CD14-positive monocyte (primary cell): ENCODE measurements around the gene CFHR4. TPM values are rescaled to one million over a fixed set of nuclear protein-coding genes. Genes with fewer than 3 reads are reported as not detected.
"Not testable (repeated sequence)": the region's sequence is repeated elsewhere in the genome, so short reads cannot be mapped to it uniquely, and the experiment has no call there.

Experiments
- DNase-seq, 3 donors: peaks; one replicate each; pipeline ENCODE4 v3.0.0-alpha.2; 2011 to 2022
- H2AFZ ChIP-seq: 2 replicates; pipeline ENCODE4 v1.6.0; 2012; ENCODE audit warnings: mild to moderate bottlenecking, low read depth, low read length, inconsistent platforms; ENCODE audit not compliant: insufficient read depth, poor library complexity, severe bottlenecking
- H3K27ac ChIP-seq, 2 donors: 1 replicate in 1 of 2; 2 replicates in 1 of 2; pipeline ENCODE4 v1.5.1; 2012 to 2013; ENCODE audit warnings: low read length in 2 of 2, control low read depth in 1 of 2, inconsistent platforms in 1 of 2, low read depth in 1 of 2, mild to moderate bottlenecking in 1 of 2
- H3K27me3 ChIP-seq, 2 donors: one replicate each; pipeline versions ENCODE4 v1.6.0 to v1.6.1; 2011 to 2013; ENCODE audit warnings: low read length in 2 of 2; ENCODE audit not compliant: control insufficient read depth in 2 of 2, insufficient read depth in 2 of 2
- H3K36me3 ChIP-seq, 2 donors: replicated peaks in 1 of 2; 1 replicate in 1 of 2; 2 replicates in 1 of 2; pipeline versions ENCODE4 v1.5.1 to v1.6.1; 2012 to 2013; ENCODE audit warnings: low read length in 2 of 2, control low read depth in 1 of 2, inconsistent platforms in 1 of 2, mild to moderate bottlenecking in 1 of 2; ENCODE audit not compliant: insufficient read depth in 2 of 2, control insufficient read depth in 1 of 2
- H3K4me1 ChIP-seq, 2 donors: 1 replicate in 1 of 2; 2 replicates in 1 of 2; pipeline versions ENCODE4 v1.5.1 to v1.6.1; 2012 to 2013; ENCODE audit warnings: low read length in 2 of 2, control low read depth in 1 of 2, inconsistent platforms in 1 of 2, mild to moderate bottlenecking in 1 of 2, moderate library complexity in 1 of 2; ENCODE audit not compliant: insufficient read depth in 2 of 2, control insufficient read depth in 1 of 2
- H3K4me2 ChIP-seq: replicated peaks from 2 replicates; pipeline ENCODE3; 2012; ENCODE audit warnings: low read length, moderate library complexity, mild to moderate bottlenecking; ENCODE audit not compliant: poor library complexity, severe bottlenecking; ENCODE audit errors: extremely low read depth
- H3K4me3 ChIP-seq, 3 experiments: fragments of 200-600 bp in 1 of 3; sonication (generic) in 1 of 3; replicated peaks in 1 of 3; 1 replicate in 2 of 3; 2 replicates in 1 of 3; pipeline ENCODE4 v1.5.1; 2011 to 2013; ENCODE audit warnings: low read length in 3 of 3, mild to moderate bottlenecking in 3 of 3, control low read depth in 2 of 3, low read depth in 2 of 3, inconsistent platforms in 1 of 3, moderate library complexity in 1 of 3
- H3K79me2 ChIP-seq: 2 replicates; pipeline ENCODE4 v1.6.0; 2012; ENCODE audit warnings: mild to moderate bottlenecking, control low read depth, inconsistent platforms, low read length, moderate library complexity; ENCODE audit not compliant: insufficient read depth
- H3K9ac ChIP-seq: 2 replicates; pipeline ENCODE4 v1.6.0; 2017; ENCODE audit warnings: low read length, mild to moderate bottlenecking; ENCODE audit not compliant: insufficient read depth, poor library complexity, severe bottlenecking
- H3K9me3 ChIP-seq, 2 donors: replicated peaks in 1 of 2; 1 replicate in 1 of 2; 2 replicates in 1 of 2; pipeline versions ENCODE4 v1.5.1 to v1.6.1; 2012 to 2013; ENCODE audit warnings: low read length in 2 of 2, control low read depth in 1 of 2; ENCODE audit not compliant: control insufficient read depth in 1 of 2, insufficient read depth in 1 of 2
- H4K20me1 ChIP-seq: 2 replicates; pipeline ENCODE4 v1.6.0; 2012; ENCODE audit warnings: mild to moderate bottlenecking, low read length, control low read depth, moderate library complexity; ENCODE audit not compliant: insufficient read depth
- H3K27ac Mint-ChIP-seq, 7 donors: one replicate each; pipeline ENCODE4 v1.8.0; 2020; ENCODE audit warnings: mild to moderate bottlenecking in 7 of 7, mixed read lengths in 7 of 7, moderate library complexity in 6 of 7, inconsistent platforms in 2 of 7
- H3K27me3 Mint-ChIP-seq, 3 donors: one replicate each; pipeline ENCODE4 v1.8.0; 2021 to 2022; ENCODE audit warnings: low read depth in 3 of 3, mild to moderate bottlenecking in 3 of 3, mixed read lengths in 3 of 3, moderate library complexity in 3 of 3, inconsistent platforms in 1 of 3
- H3K36me3 Mint-ChIP-seq, 2 donors: one replicate each; pipeline ENCODE4 v1.8.0; 2020; ENCODE audit warnings: mixed read lengths in 2 of 2, inconsistent platforms in 1 of 2, mild to moderate bottlenecking in 1 of 2
- H3K4me1 Mint-ChIP-seq: one replicate; pipeline ENCODE4 v1.8.0; 2020; ENCODE audit warnings: mild to moderate bottlenecking, mixed read lengths
- H3K4me3 Mint-ChIP-seq, 2 donors: one replicate each; pipeline ENCODE4 v1.8.0; 2020; ENCODE audit warnings: mild to moderate bottlenecking in 2 of 2, mixed read lengths in 2 of 2, moderate library complexity in 1 of 2
- H3K9me3 Mint-ChIP-seq, 7 donors: one replicate each; pipeline ENCODE4 v1.8.0; 2020 to 2022; ENCODE audit warnings: mixed read lengths in 7 of 7, mild to moderate bottlenecking in 6 of 7, moderate library complexity in 6 of 7, inconsistent platforms in 2 of 7
- WGBS: methylation state at CpG from one replicate; pipeline ENCODE4 v1.1.5; 2013; ENCODE audit warnings: missing lambda C conversion rate; ENCODE audit not compliant: insufficient coverage; 5-methylcytosine and 5-hydroxymethylcytosine counted together
- intact Hi-C, 2 donors: fragments of 100-400 bp; cut with micrococcal nuclease; formaldehyde crosslinking; loops; one replicate each; pipeline versions ENCODE4 v1.15.0 to v1.15.1; 2023
- polyA plus RNA-seq, 3 donors: library from polyadenylated mRNA; depleted of rRNA in 1 of 3; unstranded in 2 of 3; stranded (reverse) in 1 of 3; fragments of 300-500 nt in 2 of 3; fragments of >200 nt in 1 of 3; fragmentation: Illumina TruSeq in 2 of 3; gene quantifications; 1 replicate in 2 of 3; 2 replicates in 1 of 3; pipeline ENCODE4 v1.2.3, GENCODE V29; 2012 to 2021
- TF ChIP-seq, protein P1 (sequence below): fragments of 200-600 bp; IDR thresholded peaks from one replicate; pipeline ENCODE4 v1.8.0; 2022; ENCODE audit warnings: antibody characterized with exemption, mild to moderate bottlenecking

The CFHR4 gene
- polyA plus RNA-seq, 3 donors: not detected

DNA sequence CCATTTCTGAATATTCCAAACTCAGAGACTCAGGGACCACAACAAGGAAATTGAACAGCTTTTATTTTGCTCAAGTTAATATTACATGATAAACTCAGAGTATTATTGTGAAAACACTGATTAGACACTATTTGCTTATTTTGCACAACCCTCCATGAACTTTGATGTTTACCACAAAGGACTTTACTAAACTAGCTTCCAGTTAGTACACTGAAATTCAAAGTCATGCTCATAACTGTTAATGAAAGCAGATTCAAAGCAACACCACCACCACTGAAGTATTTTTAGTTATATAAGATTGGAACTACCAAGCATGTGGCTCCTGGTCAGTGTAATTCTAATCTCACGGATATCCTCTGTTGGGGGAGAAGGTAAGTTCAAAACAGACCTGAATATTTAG lies 55.7 kb downstream of the CFHR4 start, which contains the start of gene CFHR2:
Gene CFHR2 (plus strand): TSS at position 171 of the 400 bp plus-strand sequence. CDS start 143 bp downstream, at position 314.
- DNase-seq, H3K27me3 Mint-ChIP-seq, H3K4me1 ChIP-seq, H3K4me1 Mint-ChIP-seq, H3K4me2 ChIP-seq, H3K36me3 ChIP-seq, H3K27ac Mint-ChIP-seq, H2AFZ ChIP-seq, H3K4me3 ChIP-seq, H3K36me3 Mint-ChIP-seq, H3K9ac ChIP-seq, H3K27me3 ChIP-seq, H3K4me3 Mint-ChIP-seq, intact Hi-C loops, H4K20me1 ChIP-seq, H3K79me2 ChIP-seq, H3K27ac ChIP-seq, H3K9me3 ChIP-seq: not testable (repeated sequence)
- H3K9me3 Mint-ChIP-seq: peaks cover 4 to 16% (median 10%) of the 10 kb centered on the region in 7 donors
- no CpG with 5 or more reads among the region's 1 CpG for WGBS

DNA sequence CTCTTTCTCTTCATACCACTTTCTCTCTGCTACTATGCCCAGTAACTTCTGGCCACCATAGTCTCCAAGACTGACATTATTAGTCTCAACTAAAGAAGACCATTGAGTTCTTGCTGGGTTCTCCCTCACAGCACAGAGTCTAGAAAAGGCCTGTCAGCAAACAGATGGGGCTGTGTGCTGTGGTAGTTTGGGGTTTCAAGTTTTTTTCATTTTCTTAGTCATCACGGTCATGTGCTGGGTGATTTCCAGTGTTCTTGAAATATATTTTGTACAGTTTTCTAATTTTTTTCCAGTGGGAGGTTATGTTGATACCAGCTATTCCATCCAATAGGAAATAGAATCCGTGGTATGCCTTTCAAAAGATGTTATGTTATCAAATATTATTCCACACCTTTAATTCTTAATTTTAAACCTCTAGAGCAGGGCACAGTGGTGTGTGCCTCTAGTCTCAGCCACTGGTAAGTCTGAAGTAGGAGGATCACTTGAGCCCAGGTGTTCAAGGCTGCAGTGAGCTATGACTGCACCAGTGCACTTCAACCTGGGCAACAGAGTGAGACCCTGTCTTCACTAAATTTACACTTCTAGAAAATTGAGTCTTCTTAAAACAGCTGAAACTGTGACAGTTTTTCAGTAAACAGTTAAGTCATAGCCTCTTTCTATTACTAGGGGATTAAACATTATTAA lies 64.0 kb downstream of the CFHR4 start:
- Mint-ChIP-seq H3K27ac (no peak overlapping the region), H3K9me3 (peaks cover 0 to 11% (median 5%) of the 10 kb centered on the region in 7 donors), H3K4me3 (no peak overlapping the region), H3K27me3 (no peaks in the 10 kb centered on the region), H3K36me3 (no peaks in the 10 kb centered on the region), H3K4me1 (no peaks in the 10 kb centered on the region)
- no peaks in the 10 kb centered on the region for H3K4me1 ChIP-seq
- H3K27me3 ChIP-seq: no peaks in the 10 kb centered on the region
- H3K27ac ChIP-seq: no peak overlapping the region
- DNase-seq: no peak
- H3K9ac ChIP-seq: no peak overlapping the region
- WGBS: no CpG with 5 or more reads among the region's 2 CpGs
- H2AFZ ChIP-seq: no peak overlapping the region
- H3K79me2 ChIP-seq: no peaks in the 10 kb centered on the region
- peaks cover 7% of the 10 kb centered on the region in 2 donors for H3K9me3 ChIP-seq
- H3K4me3 ChIP-seq: no peak overlapping the region
- intact Hi-C loops: no loop called here
- TF ChIP-seq, protein P1, sequence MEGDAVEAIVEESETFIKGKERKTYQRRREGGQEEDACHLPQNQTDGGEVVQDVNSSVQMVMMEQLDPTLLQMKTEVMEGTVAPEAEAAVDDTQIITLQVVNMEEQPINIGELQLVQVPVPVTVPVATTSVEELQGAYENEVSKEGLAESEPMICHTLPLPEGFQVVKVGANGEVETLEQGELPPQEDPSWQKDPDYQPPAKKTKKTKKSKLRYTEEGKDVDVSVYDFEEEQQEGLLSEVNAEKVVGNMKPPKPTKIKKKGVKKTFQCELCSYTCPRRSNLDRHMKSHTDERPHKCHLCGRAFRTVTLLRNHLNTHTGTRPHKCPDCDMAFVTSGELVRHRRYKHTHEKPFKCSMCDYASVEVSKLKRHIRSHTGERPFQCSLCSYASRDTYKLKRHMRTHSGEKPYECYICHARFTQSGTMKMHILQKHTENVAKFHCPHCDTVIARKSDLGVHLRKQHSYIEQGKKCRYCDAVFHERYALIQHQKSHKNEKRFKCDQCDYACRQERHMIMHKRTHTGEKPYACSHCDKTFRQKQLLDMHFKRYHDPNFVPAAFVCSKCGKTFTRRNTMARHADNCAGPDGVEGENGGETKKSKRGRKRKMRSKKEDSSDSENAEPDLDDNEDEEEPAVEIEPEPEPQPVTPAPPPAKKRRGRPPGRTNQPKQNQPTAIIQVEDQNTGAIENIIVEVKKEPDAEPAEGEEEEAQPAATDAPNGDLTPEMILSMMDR: no peak
- H4K20me1 ChIP-seq: no peaks in the 10 kb centered on the region
- no peaks in the 10 kb centered on the region for H3K36me3 ChIP-seq
- H3K4me2 ChIP-seq: no peak overlapping the region
